IMR-90 (cell line): ENCODE data around the gene FAAH2.

ENCODE experiments used
- CHD1 ChIP-seq: IDR thresholded peaks from 2 replicates; pipeline ENCODE4 v1.6.1; 2012; ENCODE audit warnings: low read depth, low read length, improper control_type of control experiment
- CTCF ChIP-seq: conservative IDR thresholded peaks from 2 replicates; pipeline ENCODE4 v1.5.1; 2012; ENCODE audit warnings: mild to moderate bottlenecking, low read depth, low read length, improper control_type of control experiment
- MAZ ChIP-seq: IDR thresholded peaks from 2 replicates; pipeline ENCODE4 v1.6.1; 2012; ENCODE audit warnings: low read depth, mild to moderate bottlenecking, low read length, improper control_type of control experiment, moderate library complexity, borderline replicate concordance
- POLR2A ChIP-seq: IDR thresholded peaks from 2 replicates; pipeline ENCODE4 v1.6.1; 2012; ENCODE audit warnings: mild to moderate bottlenecking, low read depth, low read length
- USF2 ChIP-seq: fragments of 150-350 bp; IDR thresholded peaks from 2 replicates; pipeline ENCODE4 v1.6.1; 2017; ENCODE audit warnings: mild to moderate bottlenecking, antibody characterized with exemption, low read length, low read depth

GRCh38 chrX:57366430-57366829 lies 79.9 kb downstream of the FAAH2 start:
- TF ChIP-seq CTCF (no peak), MAZ (no peak), USF2 (no peak), CHD1 (no peak), POLR2A (no peak)
